Measurements from ENCODE around the gene CMC2.

DNA sequence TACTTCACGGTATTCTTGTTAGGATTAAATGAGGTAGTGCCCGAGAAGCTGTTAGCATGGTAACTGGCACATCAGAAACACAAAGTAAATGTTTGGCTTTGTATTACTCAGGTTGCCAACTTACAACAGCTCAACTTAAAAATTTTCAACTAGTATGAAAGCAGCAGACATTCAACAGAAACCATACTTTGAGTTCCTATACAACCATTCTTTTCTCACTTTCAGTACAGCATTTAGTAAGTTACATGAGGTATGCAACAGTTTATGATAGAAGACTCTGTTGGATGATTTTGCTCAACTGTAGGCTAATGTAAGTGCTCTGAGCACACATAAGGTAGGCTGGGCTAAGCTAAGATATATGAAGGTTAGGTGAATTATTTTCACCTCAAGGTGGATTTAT lies 8.0 kb upstream of the CMC2 start:
- no peak for TF ChIP-seq YY1 (IDR thresholded peaks at IDR 0.05; ENCODE audit: insufficient read depth, insufficient read length)
- no peak for TF ChIP-seq ZNF274 (IDR thresholded peaks at IDR 0.05; ENCODE audit: low read depth, low read length)
- no peak for TF ChIP-seq SUZ12 (IDR thresholded peaks at IDR 0.05; ENCODE audit: extremely low read depth, insufficient read depth, insufficient read length)

Data from NT2/D1 (cell line).